GM20431 (cell line): ENCODE results near the gene FBL.
"Not testable (repeated sequence)": the region's sequence is repeated elsewhere in the genome, so short reads cannot be mapped to it uniquely, and the experiment has no call there.

ENCODE experiments used
- in situ Hi-C: fragments of 300-500 bp; cut with MseI, MboI; formaldehyde crosslinking; loops from one replicate; pipeline ENCODE4 v1.15.0; 2020; ENCODE audit warnings: low sequenced_read_pairs; ENCODE audit not compliant: unreplicated experiment

The FBL gene

GRCh38 chr19:39828015-39828653 lies 18.0 kb downstream of the FBL start:
- in situ Hi-C loops, result no loop called here

- in situ Hi-C loops, result no loop called here
These were observed 19.0 kb downstream of the FBL start for GRCh38 chr19:39827216-39827615.

GRCh38 chr19:39826311-39826945 lies 19.8 kb downstream of the FBL start:
- in situ Hi-C loops, result no loop called here

- in situ Hi-C loops, result no loop called here
These were observed 20.6 kb downstream of the FBL start for GRCh38 chr19:39825531-39826076.

- in situ Hi-C loops, result no loop called here
These were observed 21.1 kb downstream of the FBL start for GRCh38 chr19:39825093-39825463.

GRCh38 chr19:39824143-39825092 lies 21.8 kb downstream of the FBL start:
- in situ Hi-C loops, result no loop called here

GRCh38 chr19:39823686-39824085 lies 22.5 kb downstream of the FBL start:
- in situ Hi-C loops, result no loop called here

GRCh38 chr19:39820696-39821095 lies 25.5 kb downstream of the FBL start:
- in situ Hi-C loops, result no loop called here

GRCh38 chr19:39819786-39820185 lies 26.4 kb downstream of the FBL start:
- in situ Hi-C loops, result no loop called here

GRCh38 chr19:39818626-39819097 lies 27.5 kb downstream of the FBL start:
- in situ Hi-C loops, result no loop called here

- in situ Hi-C loops, result no loop called here
These were observed 28.2 kb downstream of the FBL start for GRCh38 chr19:39817888-39818561.

GRCh38 chr19:39816287-39817048 lies 29.7 kb downstream of the FBL start:
- in situ Hi-C loops, result no loop called here

- in situ Hi-C loops, result no loop called here
These were observed 31.6 kb downstream of the FBL start for GRCh38 chr19:39814595-39814994.

- in situ Hi-C loops, result not testable (repeated sequence)
These were observed 32.1 kb downstream of the FBL start for GRCh38 chr19:39814111-39814510.

- in situ Hi-C loops, result no loop called here
These were observed 32.8 kb downstream of the FBL start for GRCh38 chr19:39813264-39813993.

- in situ Hi-C loops, result no loop called here
These were observed 35.1 kb downstream of the FBL start for GRCh38 chr19:39811064-39811463.

GRCh38 chr19:39810424-39810823 lies 35.8 kb downstream of the FBL start:
- in situ Hi-C loops, result no loop called here

- in situ Hi-C loops, result no loop called here
These were observed 36.8 kb downstream of the FBL start for GRCh38 chr19:39809368-39809767.

GRCh38 chr19:39808688-39809087 lies 37.5 kb downstream of the FBL start:
- in situ Hi-C loops, result not testable (repeated sequence)
